HG02973 (cell line): ENCODE data around the gene TMEM14C.

Source experiments
- ATAC-seq: cut with Tn5 transposase; IDR thresholded peaks from one replicate; pipeline ENCODE4 v1.9.1; 2021; ENCODE audit warnings: moderate library complexity; ENCODE audit not compliant: unreplicated experiment

The TMEM14C gene

DNA sequence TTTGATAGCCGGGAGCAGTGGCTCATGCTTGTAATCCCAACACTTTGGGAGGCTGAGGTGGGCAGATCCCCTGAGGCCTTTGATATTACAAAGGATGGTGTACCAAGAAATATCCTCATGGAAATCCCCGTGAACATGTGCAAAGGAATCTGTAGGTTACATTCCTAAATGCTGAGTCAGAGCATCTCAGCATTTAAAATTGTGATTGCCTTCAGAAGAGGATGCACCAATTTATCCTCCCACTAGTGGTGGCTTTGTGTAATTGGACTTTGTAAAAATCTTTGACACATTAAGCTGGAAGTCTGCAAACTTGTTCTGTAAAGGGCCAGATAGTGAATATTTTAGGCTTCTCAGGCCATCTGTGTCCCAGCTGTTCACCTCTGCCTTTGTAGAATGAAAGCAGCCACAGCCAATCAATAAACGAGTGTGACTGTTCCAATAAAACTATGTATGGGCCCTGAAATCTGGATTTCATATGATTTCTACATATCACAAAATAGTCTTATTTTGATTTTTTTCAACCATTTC, 36.5 kb downstream of the TMEM14C start:
- no peak for ATAC-seq

DNA sequence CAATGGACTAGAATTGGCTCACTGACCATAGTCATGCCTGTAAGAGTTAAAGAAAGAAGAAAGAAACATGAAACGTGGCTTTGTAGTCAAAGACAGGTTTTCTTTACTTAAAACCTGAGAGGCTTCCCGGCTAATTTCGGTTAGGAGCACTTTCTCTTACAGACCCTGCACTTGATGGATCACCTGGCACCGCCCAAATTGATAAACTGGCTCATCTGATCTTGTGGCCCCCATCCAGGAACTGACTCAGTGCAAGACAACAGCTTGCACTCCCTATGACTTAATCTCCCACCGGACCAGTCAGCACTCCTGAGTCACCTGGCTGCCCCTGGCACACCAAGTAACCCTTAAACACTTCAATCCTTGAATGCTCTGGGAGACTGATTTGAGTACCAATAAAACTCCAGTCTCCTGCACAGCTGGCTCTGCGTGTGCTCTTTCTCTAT, 37.0 kb downstream of the TMEM14C start:
- ATAC-seq: no peak

DNA sequence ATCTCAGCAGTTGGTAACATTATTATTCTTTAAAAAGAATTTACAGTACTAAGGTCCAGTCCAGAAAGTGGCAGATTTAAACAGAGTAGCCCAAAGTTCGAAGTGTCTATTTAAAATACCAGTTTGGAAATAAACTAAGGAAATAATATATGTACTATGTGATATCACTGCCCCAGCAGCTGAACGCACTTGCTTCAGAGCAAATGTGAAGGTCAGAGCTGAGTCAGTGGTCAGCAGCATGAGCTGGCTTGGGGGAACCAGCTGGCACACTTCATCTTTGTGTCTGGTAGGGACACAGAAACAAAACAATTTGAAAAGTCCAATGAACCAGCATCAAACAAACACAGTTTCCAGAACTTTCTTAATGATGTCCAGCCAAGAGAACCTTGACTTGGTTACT, 40.1 kb downstream of the TMEM14C start:
- ATAC-seq: no peak

DNA sequence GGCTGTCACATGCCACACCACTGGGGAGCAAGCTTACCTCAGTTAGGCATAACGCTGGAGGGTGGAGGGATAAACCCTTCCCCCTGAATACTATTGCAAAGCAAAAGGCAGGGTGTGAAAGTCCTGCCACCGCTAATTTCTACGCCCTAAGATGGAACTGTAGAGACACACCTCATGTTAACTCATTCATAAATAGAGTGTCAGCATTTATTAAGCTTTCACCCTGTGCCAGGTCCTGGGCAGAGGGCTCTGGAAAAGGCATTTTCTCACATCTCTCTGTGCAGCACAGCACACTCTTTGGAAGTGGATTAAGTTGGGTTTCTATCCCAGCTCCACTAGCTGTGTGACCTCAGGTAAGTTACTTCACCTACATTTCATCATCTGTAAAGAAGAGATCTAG, 46.5 kb downstream of the TMEM14C start:
- ATAC-seq: no peak

DNA sequence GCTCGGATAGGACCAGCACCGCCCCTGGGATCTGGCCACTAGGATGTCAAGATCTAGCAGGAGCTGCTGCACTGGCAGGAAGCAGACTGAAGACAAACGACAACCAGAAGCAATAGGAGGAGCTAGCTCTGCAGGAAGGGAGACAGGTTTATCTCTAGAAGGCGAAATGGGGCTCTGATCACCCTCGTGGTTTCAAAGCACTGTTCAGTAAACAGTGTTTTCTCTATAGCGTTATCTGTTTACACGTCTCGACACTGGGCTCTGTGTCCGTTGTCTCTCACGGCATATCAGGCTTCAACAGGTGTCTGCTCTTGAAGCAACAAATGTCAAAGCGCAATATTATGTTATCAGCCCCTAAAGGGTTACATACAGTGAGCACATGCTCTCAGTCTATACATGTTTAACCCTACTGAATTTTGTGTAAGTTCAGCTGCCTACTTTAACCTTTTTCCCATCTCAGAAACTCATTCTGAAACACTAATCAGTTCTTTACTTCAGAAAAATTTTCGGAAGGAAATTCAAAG, 48.6 kb downstream of the TMEM14C start:
- ATAC-seq: no peak

DNA sequence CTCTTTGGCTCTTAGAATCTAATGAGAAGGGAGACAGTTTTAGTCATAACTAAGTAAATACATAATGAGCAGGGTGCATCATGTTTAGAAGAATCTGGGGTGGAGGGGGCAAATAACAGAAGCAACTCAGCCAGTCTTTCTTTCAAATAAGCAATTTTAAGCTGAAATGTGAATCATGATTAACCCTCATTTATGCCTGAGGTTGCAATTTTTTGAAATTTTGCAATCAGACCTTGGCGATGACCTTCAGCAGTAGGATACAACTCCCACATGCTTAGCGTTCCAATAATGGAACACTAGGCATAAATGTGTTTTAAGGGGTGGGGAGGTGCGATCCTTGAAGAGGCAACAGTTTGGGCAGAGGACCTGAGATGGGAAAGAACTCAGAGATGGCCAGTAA, 55.4 kb downstream of the TMEM14C start:
- ATAC-seq: no peak

DNA sequence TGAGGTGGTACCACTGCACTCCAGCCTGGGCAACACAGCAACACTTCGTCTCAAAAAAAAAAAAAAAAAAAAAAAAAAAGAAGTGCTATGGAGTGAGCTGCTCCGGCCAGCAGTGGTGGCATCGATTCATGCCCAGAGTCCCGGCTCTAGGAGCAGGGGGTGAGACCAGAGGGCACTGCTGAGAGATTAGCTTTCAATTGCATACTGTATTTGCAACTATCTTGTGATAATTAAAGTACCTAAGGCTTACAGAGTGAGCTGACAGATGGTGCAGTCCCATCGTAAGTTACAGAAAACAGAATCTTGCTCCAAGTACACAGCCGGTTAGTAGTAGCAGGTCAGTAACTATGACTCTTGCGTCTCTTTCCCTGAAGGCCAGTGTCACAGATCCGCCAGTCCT, 56.2 kb downstream of the TMEM14C start:
- no peak for ATAC-seq
